ENCODE data around the gene GPR161.

DNA sequence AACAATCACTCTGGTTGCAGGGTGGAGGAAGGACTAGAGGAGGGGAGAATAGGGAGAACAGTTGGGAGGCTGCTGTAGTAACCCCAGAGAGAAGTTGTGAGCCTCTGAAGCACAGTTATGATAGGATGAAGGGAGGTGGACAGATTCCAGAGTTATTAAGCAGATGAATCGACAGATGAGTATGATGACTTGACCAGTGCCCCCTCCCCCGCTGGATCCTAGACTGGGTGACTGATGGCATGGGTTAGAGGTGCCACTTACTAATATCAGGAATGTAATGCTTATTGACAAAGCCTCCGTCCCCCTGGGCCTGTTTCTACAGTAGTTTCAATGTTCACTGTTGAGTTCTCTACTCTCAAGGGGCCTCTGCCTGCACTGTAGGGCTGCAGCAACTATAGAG, 28.0 kb upstream of the GPR161 start:
- TF ChIP-seq, protein P1, sequence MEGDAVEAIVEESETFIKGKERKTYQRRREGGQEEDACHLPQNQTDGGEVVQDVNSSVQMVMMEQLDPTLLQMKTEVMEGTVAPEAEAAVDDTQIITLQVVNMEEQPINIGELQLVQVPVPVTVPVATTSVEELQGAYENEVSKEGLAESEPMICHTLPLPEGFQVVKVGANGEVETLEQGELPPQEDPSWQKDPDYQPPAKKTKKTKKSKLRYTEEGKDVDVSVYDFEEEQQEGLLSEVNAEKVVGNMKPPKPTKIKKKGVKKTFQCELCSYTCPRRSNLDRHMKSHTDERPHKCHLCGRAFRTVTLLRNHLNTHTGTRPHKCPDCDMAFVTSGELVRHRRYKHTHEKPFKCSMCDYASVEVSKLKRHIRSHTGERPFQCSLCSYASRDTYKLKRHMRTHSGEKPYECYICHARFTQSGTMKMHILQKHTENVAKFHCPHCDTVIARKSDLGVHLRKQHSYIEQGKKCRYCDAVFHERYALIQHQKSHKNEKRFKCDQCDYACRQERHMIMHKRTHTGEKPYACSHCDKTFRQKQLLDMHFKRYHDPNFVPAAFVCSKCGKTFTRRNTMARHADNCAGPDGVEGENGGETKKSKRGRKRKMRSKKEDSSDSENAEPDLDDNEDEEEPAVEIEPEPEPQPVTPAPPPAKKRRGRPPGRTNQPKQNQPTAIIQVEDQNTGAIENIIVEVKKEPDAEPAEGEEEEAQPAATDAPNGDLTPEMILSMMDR (IDR thresholded peaks at IDR 0.05), result no peak
- TF ChIP-seq EP300 (IDR thresholded peaks at IDR 0.05) (no peak), POLR2A (IDR thresholded peaks at IDR 0.05) (no peak), POLR2AphosphoS5 (IDR thresholded peaks at IDR 0.05) (no peak)
